ENCODE results near the gene SHISAL1. TPM values are rescaled to one million over a fixed set of nuclear protein-coding genes. Genes with fewer than 3 reads are reported as not detected.
"Not testable (repeated sequence)": the region's sequence is repeated elsewhere in the genome, so short reads cannot be mapped to it uniquely, and the experiment has no call there.

SHISAL1 gene
- total RNA-seq, 1 donor from 2014 or later, result 2.1 TPM

GRCh38 chr22:44249376-44250147, 63.2 kb downstream of the SHISAL1 start:
- DNase-seq (ENCODE audit: low spot score) (no peak), ATAC-seq (no peak)
- intact Hi-C loops (cut with DNase I), result no loop called here

GRCh38 chr22:44248926-44249325, 63.8 kb downstream of the SHISAL1 start:
- DNase-seq (ENCODE audit: low spot score) (no peak), ATAC-seq (no peak)
- intact Hi-C loops (cut with DNase I), result no loop called here

GRCh38 chr22:44247923-44248892, 64.5 kb downstream of the SHISAL1 start:
- intact Hi-C loops (cut with DNase I), result no loop called here
- DNase-seq (ENCODE audit: low spot score) (no peak), ATAC-seq (no peak)

GRCh38 chr22:44247346-44247745, 65.4 kb downstream of the SHISAL1 start:
- DNase-seq (ENCODE audit: low spot score), result no peak

GRCh38 chr22:44246615-44247326, 66.0 kb downstream of the SHISAL1 start:
- no peak for DNase-seq (ENCODE audit: low spot score)
- intact Hi-C loops (cut with DNase I), result no loop called here
- ATAC-seq, result no peak

More at GRCh38 chr22:44247346-44247745, 65.4 kb downstream of the SHISAL1 start:
- no peak for ATAC-seq
- intact Hi-C loops (cut with DNase I), result no loop called here

GRCh38 chr22:44245867-44246266, 66.9 kb downstream of the SHISAL1 start:
- intact Hi-C loops (cut with DNase I), result no loop called here
- ATAC-seq (no peak), DNase-seq (ENCODE audit: low spot score) (no peak)

GRCh38 chr22:44245438-44245837, 67.3 kb downstream of the SHISAL1 start:
- ATAC-seq, result no peak
- intact Hi-C loops (cut with DNase I), result no loop called here
- no peak for DNase-seq (ENCODE audit: low spot score)

GRCh38 chr22:44244265-44244822, 68.4 kb downstream of the SHISAL1 start:
- DNase-seq (ENCODE audit: low spot score), result no peak
- intact Hi-C loops (cut with DNase I), result no loop called here
- no peak for ATAC-seq

- DNase-seq (ENCODE audit: low spot score) (no peak), ATAC-seq (no peak)
- intact Hi-C loops (cut with DNase I), result no loop called here
Measured at GRCh38 chr22:44243761-44244160, 69.0 kb downstream of the SHISAL1 start.

- intact Hi-C loops (cut with DNase I), result no loop called here
- DNase-seq (ENCODE audit: low spot score), result no peak
Measured at GRCh38 chr22:44242946-44243724, 69.6 kb downstream of the SHISAL1 start.

GRCh38 chr22:44241121-44241520, 71.6 kb downstream of the SHISAL1 start:
- ATAC-seq; DNase-seq (ENCODE audit: low spot score); intact Hi-C loops (cut with DNase I): not testable (repeated sequence)

More at GRCh38 chr22:44242946-44243724, 69.6 kb downstream of the SHISAL1 start:
- no peak for ATAC-seq

- intact Hi-C loops (cut with DNase I), result no loop called here
- no peak for ATAC-seq
- no peak for DNase-seq (ENCODE audit: low spot score)
Measured at GRCh38 chr22:44237290-44237689, 75.5 kb downstream of the SHISAL1 start.

- intact Hi-C loops (cut with DNase I); DNase-seq (ENCODE audit: low spot score); ATAC-seq: not testable (repeated sequence)
Measured at GRCh38 chr22:44234372-44234771, 78.4 kb downstream of the SHISAL1 start.

- no peak for DNase-seq (ENCODE audit: low spot score)
- no peak for ATAC-seq
- intact Hi-C loops (cut with DNase I), result no loop called here
Measured at GRCh38 chr22:44231233-44231632, 81.5 kb downstream of the SHISAL1 start.

- no peak for DNase-seq (ENCODE audit: low spot score)
- ATAC-seq, result no peak
- intact Hi-C loops (cut with DNase I), result no loop called here
Measured at GRCh38 chr22:44229809-44230208, 82.9 kb downstream of the SHISAL1 start.

GRCh38 chr22:44229331-44229730, 83.4 kb downstream of the SHISAL1 start:
- ATAC-seq (no peak), DNase-seq (ENCODE audit: low spot score) (no peak)
- intact Hi-C loops (cut with DNase I), result no loop called here

- ATAC-seq (no peak), DNase-seq (ENCODE audit: low spot score) (no peak)
- intact Hi-C loops (cut with DNase I), result no loop called here
Measured at GRCh38 chr22:44225812-44226211, 86.9 kb downstream of the SHISAL1 start.

GRCh38 chr22:44225091-44225689, 87.6 kb downstream of the SHISAL1 start:
- no peak for DNase-seq (ENCODE audit: low spot score)
- ATAC-seq, result no peak

More at GRCh38 chr22:44225091-44225689, 87.6 kb downstream of the SHISAL1 start:
- intact Hi-C loops (cut with DNase I), result no loop called here

All from sciatic nerve (tissue), 2 donors.